Posterior vena cava (tissue), 2 donors: ENCODE results near the gene PDHB. TPM values are rescaled to one million over a fixed set of nuclear protein-coding genes. Genes with fewer than 3 reads are reported as not detected.

Experiments
- DNase-seq: peaks from one replicate; pipeline ENCODE4 v3.0.0-alpha.2; 2020; ENCODE audit warnings: low spot score
- intact Hi-C, 2 donors: fragments of 100-400 bp; cut with DNase I; formaldehyde crosslinking; loops; one replicate each; pipeline versions ENCODE4 v1.14.1 to v1.14.2; 2022 to 2023
- total RNA-seq, 2 donors: library from RNA; stranded (reverse); fragmentation: NEBNext Ultra II Directional; extraction: Animal tissue kit (Norgen Biotek cat#: 25700); gene quantifications; one replicate each; pipeline ENCODE4 v1.2.1, GENCODE V29; 2021
- donor health status: DM: yes; HTN: yes; CAD: no.
- donor health status: DM: yes; HTN: yes; CAD: no.

The PDHB gene
- total RNA-seq, 2 donors from 2014 or later = 60.4 to 68.7 TPM

- DNase-seq = no peak
- intact Hi-C loops = loop anchor here in 1 of 2 donors (5.0 kb wide), 1 partner anchor 75 kb away; no protein-coding TSS in a partner anchor
Observed at GRCh38 chr3:58411851-58412830, 21.5 kb downstream of the PDHB start.

GRCh38 chr3:58411036-58411435 is 22.6 kb downstream of the PDHB start:
- intact Hi-C loops = loop anchor here in 1 of 2 donors (5.0 kb wide), 1 partner anchor 74 kb away; no protein-coding TSS in a partner anchor
- no peak for DNase-seq

GRCh38 chr3:58409663-58410062 is 24.0 kb downstream of the PDHB start:
- intact Hi-C loops = loop anchor here in 1 of 2 donors (5.0 kb wide), 1 partner anchor 72 kb away; no protein-coding TSS in a partner anchor

GRCh38 chr3:58408906-58409305 is 24.7 kb downstream of the PDHB start:
- no peak for DNase-seq
- intact Hi-C loops = no loop called here

More at GRCh38 chr3:58409663-58410062, 24.0 kb downstream of the PDHB start:
- no peak for DNase-seq

DNA sequence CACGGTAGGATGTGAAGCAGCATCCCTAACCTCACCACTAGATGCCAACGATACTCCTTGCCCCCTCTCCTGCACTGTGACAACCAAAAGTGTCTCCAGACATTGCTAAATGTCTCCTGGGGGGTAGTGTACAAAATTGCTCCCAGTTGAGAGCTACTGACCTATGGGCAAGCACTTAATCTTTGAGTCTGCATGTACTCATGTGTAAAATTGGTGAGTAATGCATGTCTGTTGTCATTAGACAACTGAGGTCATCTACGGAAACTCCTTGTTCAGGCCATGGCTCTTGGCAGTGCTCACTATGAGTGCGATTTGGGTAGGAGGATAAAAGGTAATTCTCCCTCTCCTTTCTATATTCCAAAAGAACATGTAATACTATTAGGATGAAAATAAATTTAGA is 29.2 kb downstream of the PDHB start:
- DNase-seq = no peak
- intact Hi-C loops = no loop called here

DNA sequence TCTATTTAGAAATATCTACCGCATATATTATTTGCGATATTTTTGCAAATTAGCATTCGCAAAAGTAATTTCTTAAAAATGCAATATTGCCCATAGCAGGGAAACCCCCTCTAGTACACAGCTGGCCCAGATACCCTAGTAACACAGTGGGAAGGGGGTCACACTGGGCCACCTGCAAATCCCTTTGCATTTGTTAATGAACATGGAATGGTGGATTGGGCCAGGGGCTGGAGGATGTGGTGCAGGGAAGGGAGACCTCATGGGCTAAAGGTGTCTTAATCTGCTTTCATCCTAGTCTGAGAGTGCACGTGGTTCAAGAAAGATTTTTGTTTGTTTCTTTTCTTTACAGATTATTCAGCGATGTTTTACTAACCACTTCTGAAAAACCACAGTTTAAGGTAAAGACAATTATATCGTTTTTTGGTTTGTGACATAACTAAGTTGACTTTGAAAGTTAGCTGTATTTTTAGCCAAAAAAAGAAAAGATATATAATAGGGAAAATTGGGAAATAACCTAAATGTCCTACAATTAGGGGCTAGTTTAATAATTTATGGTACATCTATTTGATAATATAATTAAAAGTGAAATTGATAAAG is 30.0 kb downstream of the PDHB start:
- no peak for DNase-seq
- intact Hi-C loops = no loop called here

DNA sequence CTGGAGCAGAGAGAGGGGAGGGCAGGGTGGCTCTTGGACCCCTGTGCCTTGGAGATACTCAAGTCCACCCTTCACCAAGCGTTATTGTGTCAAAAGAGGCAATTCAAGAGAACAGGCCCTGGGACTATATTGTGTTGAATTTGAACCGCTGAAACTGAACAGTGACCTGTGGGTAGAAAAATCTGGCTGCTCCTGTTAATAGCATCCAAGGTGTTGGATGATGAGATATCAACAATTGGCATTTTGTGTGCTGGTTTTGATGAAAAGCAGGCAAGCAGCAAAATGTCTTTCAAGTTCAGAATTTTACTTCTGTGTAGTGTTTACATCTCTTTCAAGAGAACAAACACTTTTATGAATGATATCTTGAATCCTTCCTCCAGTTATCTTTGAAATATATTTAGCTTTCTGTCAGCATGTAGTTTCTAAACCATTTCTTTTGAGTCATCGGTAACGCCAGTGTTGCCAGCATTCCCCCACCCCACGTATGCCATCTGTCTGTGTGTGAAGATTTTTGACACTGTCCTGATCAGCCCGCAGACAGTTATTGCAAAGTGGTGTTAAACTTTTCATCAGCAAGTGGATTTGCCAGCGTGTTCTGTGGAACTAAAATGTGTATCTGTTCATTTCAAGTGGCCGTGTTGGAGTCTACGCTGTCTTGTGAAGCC is 34.8 kb downstream of the PDHB start:
- intact Hi-C loops = no loop called here
- DNase-seq = no peak

DNA sequence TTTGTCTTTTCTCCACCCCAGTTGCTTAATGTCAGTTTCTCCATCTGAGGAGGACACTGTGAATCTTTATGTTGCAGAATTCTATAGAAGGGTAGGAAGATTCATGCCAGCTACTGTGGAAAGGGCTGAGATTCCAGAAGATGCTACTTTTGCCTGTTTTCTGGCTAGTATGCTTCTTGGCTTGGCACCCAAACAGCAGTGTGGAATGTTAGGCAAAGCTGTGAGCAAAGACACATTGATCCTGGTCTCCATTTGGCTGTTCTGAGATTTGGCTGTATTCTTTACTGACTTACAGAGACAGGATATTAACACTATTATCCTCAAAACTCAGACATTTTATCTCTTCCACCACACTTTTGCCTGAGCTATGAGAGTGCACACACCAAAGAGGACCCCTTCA is 39.3 kb downstream of the PDHB start:
- no peak for DNase-seq
- intact Hi-C loops = no loop called here

DNA sequence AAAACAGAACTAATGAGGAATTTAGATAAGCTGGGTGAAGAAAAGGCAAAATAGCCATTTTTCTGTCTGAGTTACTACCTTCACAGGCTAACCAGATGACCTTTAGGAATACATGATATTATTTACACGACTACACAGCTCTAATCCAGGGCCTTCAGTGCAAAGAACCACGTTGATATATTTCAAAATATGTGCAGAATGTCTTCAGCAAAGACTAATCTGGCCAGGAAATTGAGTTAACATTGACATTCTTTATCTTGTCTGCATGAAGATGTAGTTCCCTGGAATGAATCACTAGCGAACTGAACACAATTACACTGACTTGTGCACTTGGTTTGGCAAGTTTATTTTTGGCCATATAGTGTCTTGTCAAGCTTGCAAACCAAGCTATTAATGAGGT is 41.5 kb downstream of the PDHB start:
- intact Hi-C loops = no loop called here
- no peak for DNase-seq

GRCh38 chr3:58391156-58391865 is 42.3 kb downstream of the PDHB start:
- no peak for DNase-seq
- intact Hi-C loops = no loop called here

- intact Hi-C loops = no loop called here
- DNase-seq = no peak
Observed at GRCh38 chr3:58388550-58389091, 45.0 kb downstream of the PDHB start.

DNA sequence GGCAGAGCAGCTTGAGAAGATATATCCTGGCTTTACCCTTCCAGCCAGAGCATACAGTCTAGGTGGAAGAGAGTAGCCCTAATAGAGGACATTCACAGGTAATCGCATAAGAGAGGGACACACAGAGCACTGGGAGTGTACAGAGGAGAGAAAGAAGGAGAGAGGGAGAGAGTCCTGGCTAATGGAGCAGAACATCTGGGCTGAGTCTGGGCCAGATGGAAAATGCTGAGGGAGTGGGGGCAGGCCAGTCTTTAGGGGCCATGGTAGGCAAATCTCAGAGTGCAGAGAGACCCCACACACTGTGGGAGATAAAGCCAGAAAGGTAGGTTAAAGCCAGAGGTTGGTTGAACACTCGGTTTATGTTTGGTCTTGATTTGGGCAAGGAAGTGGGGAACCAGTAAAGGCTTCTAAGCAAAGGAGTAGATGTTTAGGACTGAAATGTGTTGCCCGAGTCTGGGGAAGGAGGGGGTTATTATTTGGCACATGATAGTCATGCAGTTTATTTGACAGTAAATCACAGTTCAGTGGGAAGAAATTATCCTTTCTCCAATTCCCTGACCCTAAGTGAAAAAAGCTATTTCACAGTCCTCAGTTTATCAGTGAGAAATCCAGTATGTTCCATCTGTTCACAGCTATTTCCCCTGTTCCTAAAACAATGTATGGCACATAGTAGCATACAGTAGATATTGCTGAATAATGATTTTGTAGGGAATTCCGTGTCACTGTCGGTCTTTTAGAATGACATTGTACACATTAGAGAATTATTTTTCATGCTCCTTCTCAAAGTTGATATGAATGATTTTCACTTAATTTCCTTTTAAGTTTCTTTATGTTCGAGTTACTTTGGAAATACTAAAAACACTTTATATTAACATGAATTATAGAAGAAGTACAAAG is 45.7 kb downstream of the PDHB start:
- intact Hi-C loops = no loop called here
- no peak for DNase-seq

DNA sequence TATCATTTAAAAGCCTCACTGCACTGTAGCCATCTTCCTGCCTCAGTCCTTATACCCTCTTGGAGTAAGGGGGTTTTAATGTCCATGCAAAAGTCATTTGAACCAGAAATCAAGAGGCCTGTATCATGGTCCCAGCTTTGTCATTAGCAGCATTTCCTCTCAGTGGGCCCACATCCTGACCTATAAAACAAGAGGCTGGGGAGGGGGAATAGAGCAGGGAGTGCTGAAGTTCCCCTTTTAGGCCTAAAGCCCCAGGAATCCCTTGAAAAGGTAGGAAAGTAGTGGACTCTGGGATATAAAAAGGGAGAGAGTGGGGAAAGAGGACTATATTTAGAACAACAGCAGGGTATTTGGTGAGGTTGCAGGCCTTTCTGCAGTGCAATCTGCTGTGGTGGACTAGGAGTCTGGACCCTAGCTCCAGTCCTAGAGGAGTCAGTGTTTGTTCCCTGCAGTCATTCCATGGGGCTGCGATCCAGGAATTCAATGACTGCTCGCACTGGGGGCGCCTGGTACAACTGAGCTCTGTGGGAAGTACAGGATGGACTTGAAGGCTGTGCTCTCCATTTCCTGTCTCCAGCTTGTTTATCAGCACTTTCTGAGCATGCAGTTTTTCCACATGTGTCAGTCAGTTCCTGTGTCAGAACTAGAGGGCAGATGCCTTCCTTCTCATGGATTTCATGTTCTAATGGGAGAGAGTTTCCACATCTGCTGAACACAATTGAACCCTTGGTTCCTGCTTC is 46.8 kb downstream of the PDHB start:
- no peak for DNase-seq
- intact Hi-C loops = no loop called here

- intact Hi-C loops = no loop called here
- no peak for DNase-seq
Observed at GRCh38 chr3:58384381-58385090, 49.1 kb downstream of the PDHB start.

DNA sequence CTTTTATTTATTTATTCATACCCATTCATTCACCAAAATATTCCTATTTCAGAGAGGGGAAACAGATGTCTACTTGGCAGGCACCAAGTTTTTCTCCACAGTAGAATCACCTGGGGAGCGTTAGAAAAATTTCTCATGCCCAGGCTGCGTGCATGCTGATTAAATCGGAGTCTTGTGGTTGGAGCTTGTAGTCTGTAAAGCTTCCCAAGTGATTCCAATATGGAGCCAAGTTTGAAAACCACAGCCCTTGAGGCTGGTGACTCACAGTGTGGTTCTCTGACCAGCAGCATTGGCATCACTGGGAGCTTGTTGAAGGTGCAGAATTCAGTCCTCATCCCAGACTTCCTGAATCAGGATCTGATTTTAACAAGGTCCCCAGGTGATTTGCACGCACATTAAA is 49.7 kb downstream of the PDHB start:
- no peak for DNase-seq
- intact Hi-C loops = no loop called here

DNA sequence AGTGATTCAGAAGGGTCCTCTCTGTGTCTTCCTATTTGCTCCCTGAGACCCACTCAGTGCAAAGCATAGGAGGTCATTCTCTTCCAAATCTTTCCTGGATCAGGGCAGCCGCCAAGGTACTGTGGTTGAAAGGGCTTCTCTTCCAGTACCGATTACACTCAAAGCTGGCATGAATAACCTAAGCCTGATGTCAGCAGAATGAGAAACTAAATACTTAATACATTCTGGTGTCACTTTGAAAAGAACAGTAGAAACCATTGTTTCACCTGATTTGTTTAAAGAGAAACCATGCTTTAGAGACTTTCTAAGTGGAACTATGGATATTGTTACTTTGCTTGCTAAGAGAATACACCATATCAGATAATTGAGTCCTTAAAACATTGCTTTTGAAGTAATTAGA is 50.2 kb downstream of the PDHB start:
- intact Hi-C loops = no loop called here

More for the DNA sequence above, 50.2 kb downstream of the PDHB start:
- DNase-seq = no peak
